HG02852 (cell line): ENCODE data around the gene THRA.

ENCODE experiments used
- ATAC-seq: cut with Tn5 transposase; IDR thresholded peaks from one replicate; pipeline ENCODE4 v1.9.1; 2021; ENCODE audit warnings: mild to moderate bottlenecking, moderate library complexity; ENCODE audit not compliant: unreplicated experiment

Gene THRA

DNA sequence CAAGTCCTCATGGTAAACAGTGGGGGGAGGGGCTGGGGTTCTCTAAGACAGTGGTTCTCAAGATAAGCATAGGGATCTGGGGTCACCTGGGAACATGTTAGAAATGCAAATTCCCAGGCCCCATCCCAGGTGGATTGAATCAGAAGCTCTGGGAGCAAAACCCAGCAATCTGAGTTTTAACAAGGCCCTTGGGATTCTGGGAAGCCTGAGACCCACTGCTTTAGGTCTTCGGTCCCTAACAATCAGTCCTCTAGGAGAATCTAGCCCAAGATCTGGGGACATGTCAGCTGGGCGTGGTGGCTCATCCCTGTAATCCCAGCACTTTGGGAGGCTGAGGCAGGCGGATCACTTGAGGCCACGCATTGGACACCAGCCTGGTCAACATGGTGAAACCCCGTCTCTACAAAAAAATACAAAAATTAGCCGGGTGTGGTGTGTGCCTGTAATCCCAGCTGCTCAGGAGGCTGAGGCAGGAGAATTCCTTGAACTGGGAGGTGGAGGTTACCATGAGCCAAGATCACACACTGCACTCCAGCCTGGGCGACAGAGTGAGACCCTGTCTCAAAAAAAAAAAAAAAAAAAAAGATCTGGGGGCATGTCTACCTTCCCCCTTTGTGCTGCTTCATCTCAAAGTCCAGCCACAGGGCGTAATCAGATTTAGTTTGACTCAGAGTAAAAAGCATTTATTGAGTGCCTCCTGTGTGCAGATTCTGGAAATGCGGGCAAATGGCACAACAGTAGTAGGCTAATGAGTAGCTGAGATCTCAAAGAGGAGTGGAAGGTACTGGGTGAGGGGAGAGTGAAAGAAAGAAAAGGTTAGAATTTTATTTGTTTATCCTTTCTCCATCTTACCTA is 46.4 kb downstream of the THRA start:
- ATAC-seq: no peak

DNA sequence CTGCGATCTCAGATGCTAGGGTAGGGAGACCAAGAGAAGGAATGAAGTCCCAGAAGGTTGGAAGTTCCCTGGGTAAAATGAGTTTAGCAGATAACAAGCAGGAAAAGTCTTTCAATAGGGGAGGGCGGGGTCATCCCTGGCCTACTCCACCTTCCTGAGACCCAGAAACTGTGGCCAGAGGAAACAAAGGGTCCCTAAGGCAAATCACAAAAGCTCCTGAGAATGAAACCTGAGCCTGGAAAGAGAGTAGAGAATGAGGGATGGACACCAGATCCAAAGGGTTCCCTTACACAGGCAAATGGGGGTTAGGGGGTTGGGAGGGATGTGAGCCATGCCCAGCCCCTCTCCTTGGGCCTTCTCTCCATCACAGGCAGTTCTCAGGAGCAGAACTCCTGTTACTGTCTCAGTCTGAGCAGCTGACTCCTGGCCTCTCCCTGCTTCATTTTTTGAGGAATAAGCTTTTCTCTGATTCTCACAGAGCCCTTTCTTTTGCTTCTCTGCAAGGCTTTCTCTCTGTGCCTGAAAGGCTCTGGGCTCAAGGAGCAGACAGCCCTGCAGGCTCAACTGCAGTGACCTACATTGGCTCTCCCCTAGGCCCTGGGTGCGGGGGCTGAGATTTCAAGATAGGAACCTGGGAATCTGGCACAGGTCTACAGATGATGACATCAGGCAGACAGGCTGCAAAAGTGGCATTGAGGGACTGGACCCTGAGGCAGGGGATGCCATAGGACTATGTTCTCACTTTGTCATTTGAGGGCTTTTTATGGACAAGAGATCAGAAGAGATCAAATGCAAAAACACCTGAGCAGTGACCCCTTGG is 47.5 kb downstream of the THRA start:
- ATAC-seq: no peak

DNA sequence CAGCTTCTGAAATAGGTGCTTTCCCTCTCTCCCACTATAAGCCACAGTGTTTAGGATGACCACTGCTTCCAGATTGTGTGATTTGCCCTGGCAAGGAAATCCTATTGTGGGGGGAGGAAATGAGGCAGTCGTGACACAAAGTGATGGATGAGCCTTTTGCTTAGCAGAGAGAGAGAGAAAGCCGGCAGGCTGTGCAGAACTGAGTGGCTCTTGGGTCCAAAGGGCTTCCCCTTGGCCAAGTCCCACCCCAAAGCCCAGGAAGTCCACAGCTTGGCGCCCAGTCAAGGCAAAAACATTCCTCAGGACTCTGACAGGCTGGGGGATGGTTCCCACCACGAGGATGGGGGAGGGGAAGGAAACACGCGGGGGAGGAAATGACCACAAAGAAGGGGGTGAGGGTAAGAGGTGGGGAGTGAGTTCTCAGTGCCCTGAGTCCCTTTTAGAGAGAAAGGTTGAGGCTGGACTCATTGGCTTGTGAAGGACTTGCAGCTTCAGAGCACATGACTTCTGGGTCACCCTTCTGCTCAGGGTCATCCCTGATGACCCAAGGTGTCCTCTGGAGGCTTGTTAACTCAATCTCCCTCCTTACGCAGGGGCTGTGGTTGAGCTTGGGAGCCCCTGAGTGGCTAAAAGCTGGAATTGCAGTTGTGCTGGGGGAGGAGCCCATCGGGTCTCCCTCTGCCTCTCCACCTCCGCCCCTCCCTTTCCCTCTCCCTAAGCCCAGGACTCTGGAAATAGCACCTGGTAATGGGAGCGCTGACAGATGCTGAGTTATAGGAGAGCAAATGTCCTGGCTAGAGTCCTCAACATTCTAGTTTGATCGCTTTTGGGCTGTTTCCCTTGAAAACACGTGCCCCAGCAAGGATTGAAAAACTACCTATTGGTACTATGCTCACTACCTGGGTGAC is 48.7 kb downstream of the THRA start:
- ATAC-seq: no peak

DNA sequence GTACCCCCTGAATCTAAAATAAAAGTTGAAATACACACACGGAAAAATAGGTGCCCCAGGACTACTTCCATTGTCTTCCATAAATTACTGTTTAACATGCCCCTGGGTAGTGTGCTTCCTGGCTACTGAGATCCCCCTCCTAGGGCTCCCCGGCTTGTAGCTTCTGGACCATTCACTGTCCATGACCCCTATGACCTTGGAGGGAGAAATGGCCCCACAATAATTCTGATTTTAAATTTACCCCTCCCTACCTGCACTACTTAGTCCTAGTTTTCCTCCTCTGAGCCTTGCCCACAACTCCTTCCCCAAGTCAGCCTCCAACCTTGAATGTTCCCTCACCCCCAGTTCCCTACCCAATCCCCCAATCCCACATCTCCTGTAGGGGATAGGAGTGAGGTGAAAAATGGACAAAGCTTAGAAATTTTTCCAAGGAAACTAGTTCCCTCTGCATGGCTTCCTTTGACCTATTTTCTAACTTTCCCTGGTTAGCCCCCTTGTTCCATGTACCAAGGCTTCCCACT is 49.5 kb downstream of the THRA start:
- ATAC-seq: no peak

DNA sequence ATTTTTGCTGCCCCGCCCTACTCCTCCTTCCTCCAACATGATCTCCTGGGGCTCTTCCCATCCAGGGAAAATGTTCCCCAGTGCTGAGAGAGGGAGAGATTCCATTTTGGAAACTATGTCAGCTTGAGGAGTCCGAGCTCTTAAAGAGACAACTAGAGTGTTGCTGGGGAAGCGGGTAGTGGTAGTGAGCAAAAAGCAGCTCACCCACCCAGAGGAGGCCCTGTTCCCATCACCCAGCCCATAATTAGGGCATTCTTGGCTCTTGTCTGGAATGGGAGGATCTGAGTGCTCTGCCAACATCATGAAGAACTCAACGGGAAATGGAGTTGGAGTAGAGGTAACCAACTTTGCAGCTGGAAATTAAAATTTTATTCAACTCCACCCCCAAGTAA is 49.9 kb downstream of the THRA start:
- no peak for ATAC-seq

DNA sequence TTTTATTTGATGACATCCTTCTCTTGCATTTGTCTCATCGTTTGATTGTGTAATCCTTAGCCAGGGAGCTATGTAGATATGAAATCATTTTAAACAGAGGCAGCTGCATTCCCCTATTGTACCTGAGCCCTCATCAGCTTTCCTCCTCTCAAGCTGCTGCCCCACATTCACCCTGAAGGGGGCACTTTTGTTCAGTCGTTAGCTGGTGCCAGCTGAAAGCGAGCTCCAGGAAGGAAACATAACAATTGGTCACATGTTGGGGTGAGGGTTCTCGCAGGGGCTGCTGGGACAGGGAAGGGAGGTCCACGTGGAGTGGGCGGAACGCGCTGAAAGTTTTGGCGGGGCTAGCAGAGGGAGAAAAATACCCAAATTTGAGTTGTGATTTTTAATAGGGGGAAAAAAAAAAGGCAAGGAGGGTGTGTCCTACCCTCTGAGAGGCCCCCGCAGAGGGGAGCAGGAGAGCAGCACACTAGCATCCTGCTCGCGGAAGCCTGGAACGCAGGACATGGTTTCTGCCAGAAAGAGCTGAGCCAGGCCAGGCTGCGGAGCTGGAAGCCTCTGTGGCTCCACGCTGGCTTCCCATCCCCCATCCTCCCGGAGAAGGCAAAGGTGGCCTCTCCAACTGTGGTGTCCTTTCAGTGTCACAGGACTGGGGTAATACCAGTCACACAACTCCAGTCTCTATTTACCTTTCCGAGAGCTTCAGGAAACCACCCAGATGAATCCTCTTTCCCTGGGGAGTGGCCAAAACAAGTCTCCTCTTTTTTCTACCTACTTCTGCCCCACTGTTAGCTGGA is 50.5 kb downstream of the THRA start:
- peak; percentile 80 for ATAC-seq

DNA sequence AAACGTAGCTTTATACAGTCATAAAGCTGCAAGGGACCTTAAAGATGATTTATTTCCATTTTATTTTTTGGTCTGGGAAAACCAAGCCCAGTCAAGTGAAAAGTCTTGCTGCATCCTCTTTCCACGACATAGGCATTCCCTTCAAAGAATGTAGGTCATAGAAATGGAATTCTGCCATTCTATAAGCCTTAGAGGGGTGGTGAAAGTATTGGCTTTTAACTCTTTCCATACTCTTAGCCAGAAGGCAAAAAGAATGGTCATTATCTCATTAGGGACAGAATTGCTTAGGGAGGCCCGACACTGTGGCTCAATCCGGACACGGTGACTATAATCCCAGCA is 51.1 kb downstream of the THRA start:
- ATAC-seq: no peak

DNA sequence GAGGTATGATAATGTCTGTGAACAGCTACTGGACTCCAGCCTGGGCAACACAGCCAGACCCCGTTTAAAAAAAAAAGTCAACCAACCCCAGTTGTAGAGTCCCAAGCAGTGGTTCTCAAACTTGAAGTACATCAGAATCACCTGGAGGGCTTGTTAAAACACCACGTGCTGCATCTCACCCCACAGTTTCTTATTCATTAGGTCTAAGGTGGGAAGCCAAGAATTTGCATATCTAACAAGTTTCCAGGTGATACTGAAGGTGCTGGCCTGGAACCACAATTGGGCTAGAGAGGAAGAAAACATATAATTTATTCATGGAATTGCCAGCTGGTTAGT is 52.3 kb downstream of the THRA start:
- ATAC-seq: no peak

DNA sequence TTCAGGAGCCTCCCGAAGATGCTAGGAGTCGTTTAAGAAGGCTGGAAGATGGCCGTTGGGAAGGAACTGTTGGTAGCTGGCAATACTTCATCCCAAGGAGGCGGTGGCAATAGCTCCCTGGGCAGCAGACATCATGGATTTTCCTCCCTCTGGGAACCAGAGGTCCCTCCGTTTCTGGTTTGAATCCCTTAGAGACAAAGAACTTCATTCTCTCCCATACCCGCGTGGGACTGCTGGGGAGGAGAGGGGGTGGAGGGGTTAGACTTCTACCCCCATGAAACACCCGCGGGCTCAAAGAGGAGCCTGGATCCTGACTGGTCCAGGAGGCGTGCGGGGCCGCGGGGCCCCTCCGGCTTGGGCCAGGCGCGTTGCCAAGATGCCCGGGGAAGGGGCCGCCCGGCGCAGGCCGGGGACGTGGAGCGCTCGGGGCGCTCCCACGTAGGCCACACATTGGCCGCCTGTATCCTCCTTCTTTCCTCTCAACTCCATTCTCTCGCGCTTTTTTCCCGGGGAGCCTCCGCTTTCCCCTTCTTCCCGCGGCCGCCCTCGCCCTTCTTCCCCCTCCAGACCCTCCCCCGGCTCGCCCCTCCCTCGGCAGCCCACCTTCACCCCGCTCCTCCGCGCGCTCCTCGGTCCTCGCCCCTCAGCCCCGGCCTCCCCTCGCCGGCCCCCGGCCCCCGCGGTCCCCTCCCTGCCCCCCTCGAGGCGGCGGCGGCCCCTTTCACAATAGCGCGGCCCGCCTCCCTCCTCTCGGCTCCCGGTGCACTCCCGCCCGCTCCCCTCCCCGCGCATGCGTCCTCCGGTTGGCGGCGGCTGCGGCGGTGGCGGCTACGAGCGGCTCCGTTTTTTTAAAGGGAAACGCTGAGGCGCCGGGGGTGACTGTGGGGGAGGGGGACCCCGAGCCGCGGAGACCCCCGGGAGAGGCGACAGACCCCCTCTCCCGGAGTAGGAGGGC is 58.7 kb downstream of the THRA start, which contains the start of gene MSL1:
Gene MSL1 (plus strand): TSS at position 791 of the 955 bp plus-strand sequence. CDS start 642 bp downstream, outside the sequence.
- ATAC-seq: peak; percentile 52

DNA sequence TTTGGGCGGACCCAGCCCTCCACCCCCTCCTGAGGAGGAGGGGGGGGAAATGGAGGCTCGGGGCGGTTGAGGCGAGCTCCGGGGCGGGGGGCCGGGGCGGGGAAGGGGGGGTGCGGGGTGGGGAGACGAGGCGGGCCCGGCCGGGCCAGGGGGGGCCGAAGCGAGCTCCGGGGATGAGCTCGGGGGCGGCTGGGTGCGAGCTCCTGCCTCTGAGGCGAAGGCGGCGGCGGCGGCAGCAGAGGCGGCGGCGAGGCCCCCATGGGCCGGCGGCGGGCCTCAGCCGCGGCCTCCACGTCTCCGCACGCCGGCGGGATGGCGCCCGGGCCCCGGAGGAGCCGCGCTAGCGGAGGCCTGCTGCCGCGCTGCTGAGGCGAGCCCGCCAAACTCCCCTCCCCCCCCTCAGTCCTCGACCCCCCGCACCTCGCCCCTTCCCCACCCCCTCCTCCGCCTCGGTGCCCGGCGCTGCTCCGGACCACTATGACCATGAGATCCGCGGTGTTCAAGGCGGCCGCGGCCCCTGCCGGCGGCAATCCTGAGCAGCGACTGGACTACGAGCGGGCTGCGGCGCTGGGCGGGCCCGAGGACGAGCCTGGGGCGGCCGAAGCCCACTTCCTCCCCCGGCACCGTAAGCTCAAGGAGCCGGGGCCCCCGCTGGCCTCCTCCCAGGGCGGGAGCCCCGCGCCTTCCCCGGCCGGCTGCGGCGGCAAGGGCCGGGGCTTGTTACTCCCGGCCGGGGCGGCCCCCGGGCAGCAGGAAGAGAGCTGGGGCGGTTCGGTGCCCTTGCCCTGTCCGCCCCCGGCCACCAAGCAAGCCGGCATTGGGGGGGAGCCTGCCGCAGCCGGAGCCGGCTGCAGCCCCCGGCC is 59.6 kb downstream of the THRA start:
- peak; percentile 35 for ATAC-seq

DNA sequence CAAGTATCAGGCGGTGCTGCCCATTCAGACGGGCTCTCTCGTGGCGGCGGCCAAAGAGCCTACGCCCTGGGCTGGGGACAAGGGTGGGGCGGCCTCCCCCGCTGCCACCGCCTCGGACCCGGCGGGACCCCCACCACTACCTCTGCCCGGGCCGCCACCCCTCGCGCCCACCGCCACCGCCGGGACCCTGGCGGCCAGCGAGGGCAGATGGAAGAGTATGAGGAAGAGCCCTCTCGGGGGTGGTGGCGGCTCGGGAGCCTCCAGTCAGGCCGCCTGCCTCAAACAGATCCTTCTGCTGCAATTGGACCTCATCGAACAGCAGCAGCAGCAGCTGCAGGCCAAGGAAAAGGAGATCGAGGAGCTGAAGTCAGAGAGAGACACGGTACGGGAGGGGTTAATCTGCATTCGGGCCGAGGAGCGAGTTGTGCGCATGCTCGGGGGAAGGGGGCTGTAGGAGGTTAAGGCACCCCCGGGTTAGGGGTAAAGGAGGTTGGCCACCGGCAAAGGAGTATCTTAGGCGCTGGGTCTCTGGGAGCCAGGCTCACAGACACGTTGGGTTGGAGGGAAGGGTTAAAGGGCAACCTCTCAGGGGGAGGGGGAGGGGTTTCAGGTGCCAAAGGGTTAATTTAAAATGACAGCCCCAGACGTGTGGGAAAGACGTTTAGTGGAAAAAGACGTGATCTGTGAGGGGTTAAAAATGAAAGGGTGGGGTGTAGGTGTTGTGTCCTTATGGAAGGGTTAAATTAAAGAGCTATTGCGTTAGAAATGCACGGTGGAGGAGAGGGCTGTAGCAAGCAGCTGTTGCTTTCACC is 60.4 kb downstream of the THRA start:
- ATAC-seq: peak; percentile 19

DNA sequence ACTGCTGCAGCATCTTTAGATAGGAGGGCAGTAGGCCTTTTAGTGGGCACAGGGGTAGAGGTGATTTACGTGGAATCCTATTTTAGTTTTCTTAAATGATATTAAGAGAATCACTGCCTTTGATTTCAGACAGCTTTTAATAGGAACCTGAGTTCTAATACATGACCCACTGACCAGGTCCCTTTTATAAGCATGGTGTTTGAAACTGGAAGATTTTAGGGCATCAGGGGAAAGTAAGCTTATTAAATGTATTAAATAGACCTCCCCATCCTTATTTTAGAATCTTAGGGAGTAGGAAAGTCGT is 61.0 kb downstream of the THRA start:
- ATAC-seq: no peak

DNA sequence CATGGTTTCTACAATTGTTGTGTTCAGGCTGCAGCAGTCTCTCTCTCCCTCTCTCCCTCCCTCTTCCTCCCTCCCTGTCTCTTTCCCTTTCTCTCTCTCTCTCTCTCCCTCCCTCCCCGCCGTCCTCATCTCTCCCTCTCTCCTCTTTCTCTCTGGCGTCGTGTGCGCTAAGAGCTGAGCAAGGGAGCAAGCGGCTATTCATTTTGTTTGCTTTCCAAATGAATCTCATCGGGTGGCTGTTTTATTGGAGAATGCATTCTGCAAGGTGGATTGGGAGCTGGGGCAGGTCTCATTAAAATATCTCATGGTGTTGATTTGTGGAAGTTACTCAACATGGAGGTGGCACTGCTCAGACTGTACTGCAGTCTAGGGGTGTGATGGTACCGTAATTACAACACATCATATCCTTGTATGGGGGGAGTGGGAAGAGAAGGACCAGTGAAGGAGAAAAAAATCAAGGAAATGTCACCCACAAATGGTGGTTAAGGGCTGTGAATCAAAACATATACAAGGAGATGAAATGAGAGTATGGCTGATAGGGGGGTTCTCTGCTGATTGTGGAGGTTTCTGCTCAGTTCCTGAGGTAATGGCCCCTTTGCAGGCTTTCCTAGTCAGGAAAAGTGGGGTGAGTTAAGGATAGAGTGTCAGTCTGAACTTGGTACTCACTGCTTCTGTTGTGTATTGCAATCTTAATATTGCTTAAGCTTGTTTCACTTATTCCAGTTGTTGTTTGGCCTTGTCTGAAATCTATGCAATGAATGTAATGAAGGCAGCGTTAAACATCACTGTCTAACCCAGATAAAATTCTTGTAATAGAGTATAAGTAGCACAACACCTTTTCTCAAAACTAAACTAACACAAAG is 61.7 kb downstream of the THRA start:
- no peak for ATAC-seq

DNA sequence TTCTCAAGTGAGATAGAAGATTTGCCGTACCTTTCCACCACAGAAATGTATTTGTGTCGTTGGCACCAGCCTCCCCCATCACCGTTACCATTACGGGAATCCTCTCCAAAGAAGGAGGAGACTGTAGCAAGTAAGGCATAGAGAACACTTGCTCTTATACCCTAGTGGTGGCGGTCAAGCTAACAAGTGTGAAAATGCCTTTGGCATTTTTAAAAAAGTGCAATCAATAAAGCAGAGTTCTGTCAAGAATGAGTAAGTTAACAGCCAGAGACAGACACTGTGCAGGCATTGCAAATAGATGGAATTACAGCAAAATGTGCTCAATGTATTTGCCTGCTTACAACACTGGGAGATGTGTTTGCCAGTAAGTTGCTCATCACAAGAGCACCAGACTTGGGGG is 66.7 kb downstream of the THRA start:
- no peak for ATAC-seq

DNA sequence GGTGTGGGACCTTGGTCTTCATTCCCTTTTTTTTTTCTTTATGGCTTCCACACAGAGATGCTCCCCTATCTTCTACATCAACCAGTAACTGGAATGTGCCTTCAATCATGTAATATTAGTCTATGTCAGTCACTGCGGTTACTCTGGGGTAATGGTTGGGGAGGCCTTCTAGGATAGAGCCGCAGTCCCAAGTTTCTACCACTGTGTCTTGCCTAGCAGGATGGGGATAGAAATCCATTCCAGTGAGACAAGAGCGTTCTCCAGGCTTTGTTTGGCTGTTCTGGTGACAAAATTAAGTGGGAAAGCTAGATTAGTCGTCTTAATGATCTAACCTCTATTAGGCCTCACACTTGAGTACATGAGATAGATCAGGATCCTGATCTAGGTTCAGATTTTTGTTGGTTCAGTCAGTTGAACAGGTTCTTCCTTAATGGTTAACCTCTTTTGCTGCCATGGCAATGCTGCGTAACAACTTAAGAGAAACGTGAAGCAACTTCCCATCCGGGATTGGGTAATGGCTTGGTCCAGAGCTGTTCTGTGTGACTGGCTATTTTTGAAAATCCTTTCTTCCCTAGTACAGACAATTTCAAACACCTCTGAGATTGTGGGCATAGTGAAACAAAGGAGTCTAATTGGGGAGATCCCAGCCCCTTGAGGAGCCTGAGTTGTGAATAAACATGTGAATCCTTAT is 67.7 kb downstream of the THRA start:
- no peak for ATAC-seq

DNA sequence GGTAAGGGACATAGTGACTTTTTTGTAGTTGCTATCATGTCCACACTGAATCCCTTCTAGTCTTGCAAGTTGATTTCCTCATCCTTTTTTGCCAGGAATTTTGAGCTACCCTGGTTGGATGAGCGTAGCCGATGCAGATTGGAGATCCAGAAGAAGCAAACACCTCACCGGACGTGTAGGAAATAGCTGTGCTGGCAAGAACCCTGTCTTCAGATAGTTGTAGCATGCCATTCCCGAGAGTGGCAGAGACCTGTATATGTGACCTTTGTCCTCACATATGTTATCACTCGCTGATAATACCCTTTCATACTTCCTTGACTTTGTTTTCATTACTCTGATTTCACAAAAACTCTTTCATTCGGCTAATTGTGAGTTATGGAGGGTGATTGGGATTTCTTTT is 71.4 kb downstream of the THRA start:
- no peak for ATAC-seq
